Posterior vena cava (tissue), 2 donors: ENCODE measurements around the gene CBX2. TPM values are rescaled to one million over a fixed set of nuclear protein-coding genes. Genes with fewer than 3 reads are reported as not detected.

Experiments used
- DNase-seq: peaks from one replicate; pipeline ENCODE4 v3.0.0-alpha.2; 2020; ENCODE audit warnings: low spot score
- intact Hi-C, 2 donors: fragments of 100-400 bp; cut with DNase I; formaldehyde crosslinking; loops; one replicate each; pipeline versions ENCODE4 v1.14.1 to v1.14.2; 2022 to 2023
- total RNA-seq, 2 donors: library from RNA; stranded (reverse); fragmentation: NEBNext Ultra II Directional; extraction: Animal tissue kit (Norgen Biotek cat#: 25700); gene quantifications; one replicate each; pipeline ENCODE4 v1.2.1, GENCODE V29; 2021
- donor health status: DM: yes; HTN: yes; CAD: no.
- donor health status: DM: yes; HTN: yes; CAD: no.

CBX2 gene
- total RNA-seq, 2 donors from 2014 or later = 1.6 to 1.8 TPM

DNA sequence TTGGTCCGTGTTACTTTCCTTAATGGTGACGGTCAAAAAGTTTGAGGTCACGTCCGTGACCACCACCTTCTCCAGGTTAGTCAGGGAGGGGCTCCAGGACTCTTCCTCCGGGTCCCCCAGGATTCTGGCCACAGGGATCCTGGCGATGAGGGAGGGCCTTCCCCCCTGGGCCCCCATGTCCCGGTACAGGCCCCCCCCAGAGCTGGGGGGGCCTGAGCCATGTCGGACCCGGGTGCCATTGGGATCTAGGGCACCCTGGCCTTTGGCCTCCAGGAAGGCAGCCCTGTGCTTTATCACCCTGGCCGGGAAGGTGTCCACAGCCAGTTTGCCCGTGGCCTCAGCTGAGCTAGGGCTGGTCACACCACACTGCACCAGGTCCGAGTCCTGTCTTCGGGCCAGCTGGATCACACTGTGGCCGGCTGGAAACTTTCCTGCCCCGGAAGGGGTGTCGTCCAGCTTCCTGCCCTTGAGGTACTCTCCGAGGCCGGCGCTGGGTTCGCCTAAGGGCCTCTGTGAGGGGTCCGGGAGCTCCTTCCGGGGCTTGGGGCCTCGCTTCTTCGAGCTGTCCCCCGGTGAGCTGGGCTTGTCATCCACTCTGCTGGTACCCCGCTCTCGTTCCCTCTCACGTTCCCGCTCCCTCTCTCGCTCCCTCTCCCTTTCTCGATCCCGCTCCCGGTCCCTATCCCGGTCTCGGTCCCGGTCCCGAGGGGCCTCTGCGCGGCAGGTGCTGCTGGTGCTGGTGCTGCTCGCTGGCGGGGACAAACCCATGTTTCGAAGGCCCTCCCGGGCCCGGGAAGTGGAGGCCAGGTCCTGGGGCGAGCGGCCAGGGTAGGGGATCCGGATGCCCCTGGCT lies 16.9 kb downstream of the CBX2 start:
- intact Hi-C loops = loop anchor here (5.0 to 10.0 kb wide), 3 partner anchors 42 to 197 kb away; partner anchors contain the start of gene CBX4 (in 1 of the 2)
- DNase-seq = no peak

DNA sequence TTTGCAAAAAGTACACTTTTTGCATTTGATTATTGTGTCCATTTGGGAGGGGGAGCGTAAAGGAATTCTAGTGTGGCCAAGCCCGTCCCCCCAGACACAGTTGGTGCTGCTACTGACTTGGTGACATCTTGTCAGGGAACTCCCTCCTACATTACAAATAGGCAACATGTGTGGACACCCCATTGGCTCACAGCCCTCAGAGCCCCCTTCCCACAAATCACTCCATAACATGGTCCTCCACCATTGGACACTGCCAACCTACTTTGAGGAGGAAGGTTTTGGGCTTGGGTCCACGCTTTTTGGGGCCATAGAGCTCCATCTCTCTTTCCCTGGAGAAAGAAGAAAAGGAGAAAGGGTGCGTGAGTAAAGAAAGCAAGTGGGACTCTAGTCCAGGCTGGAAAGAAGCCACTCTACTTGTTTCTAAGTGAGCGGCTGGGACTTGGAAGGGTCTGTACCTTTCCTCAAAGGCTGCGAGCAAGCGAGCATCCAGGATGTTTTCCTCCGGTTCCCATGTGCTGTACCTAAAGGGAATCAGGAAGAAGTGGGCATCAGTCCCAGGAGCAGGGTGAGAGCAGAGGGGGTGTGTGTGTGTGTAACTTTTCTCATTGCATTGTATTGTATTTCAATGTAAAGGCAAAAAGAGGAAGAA lies 18.0 kb downstream of the CBX2 start:
- DNase-seq = no peak
- intact Hi-C loops = loop anchor here (5.0 to 10.0 kb wide), 2 partner anchors 41 to 49 kb away; partner anchors contain the start of gene CBX4 (in 1 of the 2)

DNA sequence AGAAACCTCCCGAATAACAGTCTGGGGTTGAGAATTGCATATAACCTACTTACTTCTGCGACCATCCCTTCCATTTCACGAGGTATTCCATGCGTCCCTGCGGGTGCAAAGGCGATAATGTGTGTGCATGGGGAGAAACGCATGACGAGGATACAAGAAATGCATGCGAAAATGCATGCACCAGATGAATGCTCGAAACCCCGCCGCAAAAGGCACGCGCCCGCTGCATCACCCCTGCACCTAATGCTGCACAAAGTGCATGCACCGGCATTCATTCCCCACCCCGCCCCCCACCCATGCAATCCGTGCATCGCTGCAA lies 18.5 kb downstream of the CBX2 start:
- DNase-seq = no peak
- intact Hi-C loops = loop anchor here (5.0 to 10.0 kb wide), 2 partner anchors 41 to 48 kb away; partner anchors contain the start of gene CBX4 (in 1 of the 2)

DNA sequence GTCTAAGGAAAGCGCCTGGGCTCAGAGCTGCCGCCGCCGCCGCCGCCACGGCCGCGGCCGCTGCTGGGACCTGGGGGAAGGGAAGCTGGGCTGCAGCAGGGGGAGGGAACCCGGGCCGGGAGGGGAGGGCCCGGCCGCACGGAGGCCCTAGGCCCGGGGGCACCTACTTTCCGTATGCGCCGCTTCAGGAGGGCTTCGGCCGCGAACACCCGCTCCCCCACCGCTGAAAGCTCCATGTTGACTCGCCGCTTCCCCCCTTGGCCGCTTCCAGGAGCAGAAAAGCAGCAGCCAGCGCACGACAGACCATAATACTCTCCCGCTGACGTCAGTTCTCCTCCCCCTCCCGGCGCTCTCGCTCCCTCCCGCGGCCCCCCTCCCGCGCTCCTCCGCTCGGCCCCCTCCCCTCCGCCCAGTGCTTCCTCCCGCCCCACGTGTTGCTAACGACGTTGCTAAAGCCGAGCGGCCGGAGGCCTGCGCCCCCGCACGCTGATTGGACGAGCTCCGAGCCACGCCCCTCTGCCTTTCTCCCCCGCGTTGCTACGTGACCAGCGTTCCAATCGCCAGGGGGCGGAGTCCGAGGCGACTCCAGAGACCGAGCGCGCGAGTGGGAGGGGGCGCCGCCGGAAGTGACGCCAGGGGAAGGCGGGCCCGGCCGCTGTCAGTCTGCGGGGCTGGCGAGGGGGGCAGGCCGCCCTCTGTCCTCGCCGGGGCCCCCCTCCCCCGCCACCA lies 19.0 kb downstream of the CBX2 start, which contains the start of gene CBX8:
Gene CBX8, minus strand, starts transcription at position 315 of the 729 bp plus-strand sequence. Its CDS starts 79 bp downstream, at position 236.
- intact Hi-C loops = loop anchor here (5.0 to 10.0 kb wide), 2 partner anchors 40 to 48 kb away; partner anchors contain the start of gene CBX4 (in 1 of the 2)

DNA sequence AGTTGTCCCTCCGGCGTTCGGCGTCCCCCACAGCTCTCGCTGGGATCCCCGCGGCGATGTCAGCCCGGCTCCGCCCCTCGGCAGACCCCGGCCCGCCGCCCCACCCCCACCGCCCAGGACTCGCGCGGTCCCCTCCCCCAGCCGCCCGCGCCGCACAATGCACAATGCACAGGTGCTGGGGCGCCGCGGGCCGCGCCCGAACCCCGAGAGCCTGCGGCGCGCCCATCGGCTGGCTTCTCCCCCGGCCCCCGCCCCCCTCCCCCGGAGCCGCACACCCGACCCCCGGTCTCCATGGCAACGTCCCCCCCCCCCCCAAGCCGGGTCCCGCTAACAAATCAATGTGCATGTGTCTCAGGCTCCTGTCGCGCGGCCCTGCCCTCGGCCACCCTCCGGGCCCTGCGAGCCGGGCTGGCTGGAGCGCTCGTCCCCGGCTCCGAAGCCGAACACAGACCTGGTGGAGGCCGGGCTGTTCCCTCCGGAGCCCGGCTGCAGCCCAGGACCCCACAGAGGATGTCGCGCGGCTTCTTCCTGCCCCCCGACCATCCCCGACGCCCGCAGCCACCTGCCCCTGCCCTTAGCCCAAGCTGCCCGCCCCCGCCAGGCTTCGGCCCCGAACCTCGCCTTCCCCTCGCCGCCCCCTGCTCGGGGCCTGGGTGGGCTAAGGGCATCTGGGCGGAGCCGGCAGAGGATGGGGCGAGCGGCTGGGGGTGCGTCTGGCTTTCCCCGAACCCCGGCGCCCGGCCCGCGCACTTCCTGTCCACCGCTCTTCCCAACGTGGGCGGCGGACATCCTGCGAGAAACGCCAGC lies 19.7 kb downstream of the CBX2 start:
- DNase-seq = no peak
- intact Hi-C loops = loop anchor here (5.0 to 10.0 kb wide), 2 partner anchors 40 to 47 kb away; partner anchors contain the start of gene CBX4 (in 1 of the 2)

More for the DNA sequence above, 19.0 kb downstream of the CBX2 start, which contains the start of gene CBX8:
- peak; percentile 100 for DNase-seq

DNA sequence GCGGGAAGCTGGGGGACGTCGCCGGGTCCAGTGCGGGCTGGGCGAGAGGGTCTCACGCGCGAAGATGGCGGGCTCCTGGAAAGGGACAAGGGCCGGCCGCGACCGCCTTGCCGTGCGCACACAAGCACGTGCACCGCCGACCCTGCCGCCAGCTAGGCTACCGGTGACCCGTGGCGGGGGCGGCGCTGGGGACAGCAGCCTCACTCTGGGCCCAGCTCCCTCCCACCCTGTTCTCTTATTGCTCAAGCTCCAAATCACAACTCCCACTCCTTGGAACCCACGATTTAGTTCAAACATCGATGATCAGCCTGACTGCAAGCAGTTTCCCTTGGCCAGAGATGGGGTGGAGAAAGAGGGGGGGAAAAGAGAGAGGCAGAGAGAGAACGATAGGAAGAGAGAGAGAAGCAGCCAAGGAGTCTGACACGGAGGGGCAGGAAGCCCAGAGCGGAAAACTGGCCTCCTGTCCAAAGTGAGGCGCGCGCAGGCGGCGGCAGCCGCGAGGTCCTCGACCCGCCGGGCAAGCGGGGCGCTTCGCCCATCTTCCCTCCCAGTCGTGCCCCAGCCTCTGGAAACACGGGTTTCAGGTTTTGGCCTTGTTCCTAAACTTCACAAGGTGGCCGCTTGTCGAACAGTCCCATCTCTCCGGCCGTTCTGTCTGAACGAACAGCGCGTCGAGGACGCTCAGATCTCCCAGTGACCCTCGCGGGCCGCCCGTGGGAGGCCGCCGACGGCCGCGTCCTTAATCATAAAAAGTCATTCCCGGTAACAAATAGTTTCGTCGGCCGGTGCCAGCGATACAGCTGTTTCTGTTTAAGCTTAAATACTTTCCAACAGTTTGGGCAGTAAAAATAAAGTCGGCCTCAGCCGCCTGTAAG lies 20.6 kb downstream of the CBX2 start:
- intact Hi-C loops = loop anchor here (5.0 to 10.0 kb wide), 2 partner anchors 39 to 46 kb away; partner anchors contain the start of gene CBX4 (in 1 of the 2)
- no peak for DNase-seq

DNA sequence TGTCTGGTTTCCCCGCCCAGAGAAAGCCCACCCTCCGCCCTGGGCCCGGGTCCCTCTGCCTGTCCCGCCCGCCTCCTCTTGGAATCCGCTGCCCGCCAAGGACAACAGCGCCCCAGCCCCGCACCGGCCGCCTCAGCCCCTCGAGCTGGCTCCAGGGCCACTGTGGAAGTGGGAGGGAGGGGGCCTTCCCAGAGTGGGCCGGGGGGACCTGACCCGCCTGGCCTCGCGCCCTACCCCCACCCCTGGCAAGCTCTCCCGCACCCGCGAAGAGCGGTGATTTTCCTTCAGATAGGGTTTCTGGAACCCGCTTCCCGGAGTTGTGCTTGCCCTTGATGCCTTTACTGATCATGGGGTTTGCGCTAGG lies 21.2 kb downstream of the CBX2 start:
- intact Hi-C loops = loop anchor here (5.0 to 10.0 kb wide), 2 partner anchors 38 to 46 kb away; partner anchors contain the start of gene CBX4 (in 1 of the 2)
- no peak for DNase-seq

DNA sequence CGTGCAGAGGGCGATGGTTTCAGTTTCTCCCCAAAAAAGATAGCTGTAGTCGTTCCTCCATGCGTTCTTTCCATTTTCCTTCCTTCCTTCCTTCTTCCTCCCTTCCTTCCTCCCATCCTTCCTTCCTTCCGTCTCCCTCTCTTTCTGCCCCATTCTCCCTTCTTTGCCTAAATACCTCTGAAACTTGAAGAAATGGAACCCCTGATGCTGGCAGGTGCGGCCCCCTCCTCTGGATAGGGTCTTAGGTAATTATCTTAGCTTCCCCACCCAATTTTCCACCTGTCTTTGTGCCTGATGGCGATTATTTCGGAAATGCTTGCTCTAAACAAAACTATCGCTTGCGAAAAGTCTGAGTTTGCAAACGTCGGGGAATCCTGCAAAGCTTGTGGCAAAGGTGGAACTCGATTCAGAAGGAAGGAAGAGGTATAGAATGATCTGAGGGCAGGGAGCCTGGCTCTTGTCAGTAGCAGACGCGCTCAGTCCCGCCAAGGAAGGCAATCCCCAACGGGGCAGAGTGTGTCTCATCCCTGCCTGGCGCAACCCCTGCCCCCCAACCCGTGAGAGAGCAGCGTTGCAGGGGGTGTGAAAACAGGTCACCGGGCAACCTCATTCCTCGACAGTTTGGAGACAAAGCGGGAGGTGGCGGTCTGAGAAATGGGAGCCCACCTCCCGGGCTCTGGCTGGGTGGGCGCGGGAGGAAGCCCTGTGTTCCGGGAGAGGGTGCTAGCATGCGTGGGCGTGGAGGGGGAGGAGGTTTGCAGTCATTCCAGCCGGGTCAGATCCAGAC lies 21.8 kb downstream of the CBX2 start:
- no peak for DNase-seq
- intact Hi-C loops = loop anchor here (5.0 to 10.0 kb wide), 2 partner anchors 38 to 45 kb away; partner anchors contain the start of gene CBX4 (in 1 of the 2)

DNA sequence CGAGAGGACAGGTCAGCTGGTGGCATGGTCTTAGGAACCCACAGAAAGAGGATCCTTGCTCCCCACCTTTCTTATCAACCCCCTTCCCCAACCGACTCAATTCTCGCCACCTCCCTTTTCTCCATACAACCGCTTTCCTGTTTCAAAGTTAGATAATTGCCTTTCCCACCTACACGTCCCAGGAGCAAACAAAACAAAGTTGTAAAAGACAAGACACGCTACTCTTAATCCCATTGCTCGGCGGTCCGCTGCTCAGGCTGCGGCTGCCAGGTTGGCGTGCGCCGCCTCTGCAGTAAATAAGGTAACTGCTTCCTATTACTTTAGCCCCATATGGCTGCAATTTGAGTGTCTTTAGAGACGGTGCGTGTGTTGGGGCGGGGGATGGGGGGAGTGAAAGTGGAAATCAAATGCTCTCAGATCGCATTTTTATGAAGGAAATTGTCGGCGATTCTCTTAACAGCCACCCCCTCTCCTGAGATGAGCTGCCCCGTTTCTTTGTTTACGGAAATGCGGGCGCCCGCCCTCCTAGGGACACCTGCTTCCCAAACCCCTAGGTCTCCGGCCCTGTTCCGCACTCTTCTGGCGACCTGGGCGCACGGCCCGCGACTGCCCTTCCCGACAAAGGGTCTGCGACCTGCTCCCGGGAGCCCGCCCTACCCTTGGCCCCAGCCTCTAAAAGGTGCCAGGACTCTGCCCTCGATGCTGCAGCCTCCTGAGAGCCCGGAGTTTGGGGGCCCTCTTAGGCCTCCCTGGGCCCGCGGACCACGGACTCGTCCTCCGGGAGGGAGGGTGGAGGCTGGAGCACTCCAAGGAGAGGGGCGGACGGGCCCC lies 22.6 kb downstream of the CBX2 start:
- intact Hi-C loops = loop anchor here in 1 of 2 donors (1.0 kb wide), 2 partner anchors 26 to 30 kb away; no protein-coding TSS in a partner anchor
- DNase-seq = no peak

DNA sequence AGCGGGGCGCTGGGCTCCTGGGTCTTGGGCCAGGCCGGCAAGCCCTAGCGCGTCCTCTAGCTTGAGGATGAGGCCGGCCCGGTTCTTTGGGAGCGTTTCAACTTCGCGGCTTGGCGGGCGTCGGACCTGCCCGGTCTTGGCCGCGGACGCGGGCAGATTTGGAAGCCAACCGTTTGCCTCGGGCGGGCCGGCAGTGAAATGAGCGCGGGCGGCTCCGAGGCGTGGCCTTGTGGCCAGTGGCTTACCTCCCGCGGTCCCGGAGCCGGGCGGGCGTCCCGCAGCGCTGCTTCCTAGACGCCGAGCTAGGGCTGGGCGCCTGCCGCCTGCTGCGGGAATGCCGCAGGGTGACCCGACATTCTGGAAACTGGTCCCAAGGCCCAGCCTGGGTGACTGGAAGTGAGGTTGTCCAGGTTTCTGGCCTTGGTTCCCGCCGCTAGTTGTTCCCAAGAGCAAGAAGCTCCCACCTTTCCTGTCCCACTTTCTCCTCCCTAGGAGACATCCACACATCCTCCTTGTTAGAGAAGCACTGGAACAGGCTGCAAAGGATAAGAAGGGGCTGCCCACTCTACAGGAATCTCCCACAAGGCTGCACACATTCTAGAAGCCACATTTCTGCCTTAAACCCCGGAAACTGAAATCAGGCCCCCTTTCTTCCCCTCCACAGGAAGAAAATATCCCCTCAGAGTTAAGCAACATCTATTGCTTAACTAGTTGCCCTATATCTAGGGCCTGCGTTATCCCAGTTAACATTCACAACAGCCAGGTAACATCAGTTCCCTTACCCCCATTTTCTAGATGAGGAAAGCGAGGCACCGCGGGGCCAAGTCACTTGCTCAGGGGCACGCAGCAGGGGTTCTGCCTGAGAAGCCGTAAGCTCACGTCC lies 23.4 kb downstream of the CBX2 start:
- no peak for DNase-seq
- intact Hi-C loops = loop anchor here in 1 of 2 donors (1.0 kb wide), 2 partner anchors 27 to 31 kb away; no protein-coding TSS in a partner anchor

DNA sequence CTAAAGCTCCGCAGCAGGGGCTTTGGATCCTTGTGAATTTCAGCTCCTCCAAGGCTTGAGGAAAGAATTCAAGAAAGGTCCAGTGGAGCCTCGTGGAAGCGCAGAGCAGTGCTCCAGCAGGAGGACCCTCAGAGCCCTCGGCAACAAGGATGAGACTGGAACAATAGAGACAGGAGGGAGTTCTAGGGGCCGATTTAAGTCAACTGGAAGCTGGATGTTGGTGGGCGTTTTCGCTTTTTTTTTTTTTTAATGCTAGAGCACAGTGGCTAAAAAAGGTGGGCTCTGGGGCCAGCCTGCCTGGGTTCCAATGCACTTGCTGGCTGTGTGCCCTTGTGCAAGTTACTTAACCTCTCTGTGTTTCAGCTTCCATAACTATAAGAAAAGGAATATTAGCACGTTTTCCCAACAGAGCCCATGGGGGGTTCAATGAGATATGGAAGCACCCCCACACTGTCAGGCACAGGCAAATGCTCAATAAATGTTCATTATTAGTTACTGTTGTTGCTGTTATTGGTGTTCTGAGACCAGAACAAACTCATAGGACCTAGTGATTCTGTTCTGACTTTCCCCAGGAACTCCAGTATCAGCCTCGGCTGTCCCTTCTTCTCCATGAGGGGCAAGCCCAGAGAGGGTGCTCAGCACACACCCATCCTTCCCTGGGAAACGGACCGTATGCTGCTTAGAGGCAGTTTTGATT lies 24.2 kb downstream of the CBX2 start:
- intact Hi-C loops = no loop called here
- no peak for DNase-seq

DNA sequence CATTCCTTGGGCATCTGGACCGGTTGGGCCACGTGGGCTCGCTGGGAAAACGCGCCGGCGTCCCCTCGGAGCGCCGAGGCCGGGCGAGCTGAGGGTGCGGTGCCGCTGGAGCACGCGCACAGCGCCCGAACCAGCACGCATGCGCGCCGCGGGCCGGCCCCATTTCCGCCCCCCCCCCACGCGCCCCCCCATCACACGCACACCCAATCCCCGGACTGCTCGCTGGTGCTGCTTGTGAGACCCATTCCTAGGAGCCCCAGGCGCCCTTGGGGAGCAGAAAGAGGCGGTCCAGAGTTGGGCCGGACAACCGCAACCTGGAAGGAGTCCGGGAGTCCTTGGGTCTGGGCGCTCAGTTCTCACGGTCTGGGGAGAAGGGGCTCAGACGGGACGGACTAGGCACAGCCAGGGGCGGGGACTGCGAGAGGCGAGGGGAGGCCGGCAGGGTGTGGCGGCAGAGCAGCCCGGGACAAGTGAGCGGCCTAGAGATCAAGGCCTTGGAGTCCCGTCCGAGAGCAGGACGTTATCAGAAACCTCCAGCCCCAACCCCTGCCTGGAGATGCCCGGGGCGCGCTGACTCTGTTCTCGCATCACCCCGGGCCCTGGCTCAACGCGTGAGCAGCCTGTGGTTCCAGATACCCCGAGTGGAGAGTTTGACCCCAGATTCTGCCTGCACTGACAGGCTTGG lies 24.9 kb downstream of the CBX2 start:
- DNase-seq = no peak
- intact Hi-C loops = no loop called here

DNA sequence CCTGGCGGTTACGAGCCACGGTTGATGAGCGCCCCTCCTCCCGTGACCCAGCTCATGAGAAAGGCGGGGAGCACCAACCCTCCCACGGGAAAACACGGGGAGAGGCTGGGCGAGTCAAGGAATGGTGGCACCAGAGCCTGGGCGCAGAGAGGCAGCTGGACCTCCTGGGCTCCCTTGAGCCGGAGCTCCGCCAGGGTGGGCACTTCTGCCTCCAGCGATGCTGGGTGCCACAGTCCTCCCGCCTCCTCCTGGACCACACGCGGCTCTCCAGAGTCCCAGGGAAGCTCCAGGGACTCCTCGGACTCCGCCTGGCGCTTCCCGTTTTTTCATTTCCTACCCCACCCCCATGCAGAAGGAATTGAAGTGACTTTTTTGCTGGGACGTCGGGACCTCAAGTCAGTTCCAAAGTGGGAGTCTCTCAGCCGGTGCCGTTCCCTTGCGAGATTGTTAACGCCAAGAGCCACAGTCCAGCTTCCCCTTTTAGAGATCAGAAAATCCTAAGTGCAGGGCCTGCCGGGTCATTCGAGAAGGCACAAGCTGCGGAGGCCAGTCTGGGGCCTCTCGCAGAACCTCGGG lies 25.6 kb downstream of the CBX2 start:
- DNase-seq = no peak
- intact Hi-C loops = no loop called here
